K562 (cell line): ENCODE data around the gene PTPRR. TPM values are rescaled to one million over a fixed set of nuclear protein-coding genes. Genes with fewer than 3 reads are reported as not detected.

Source experiments
- ATAC-seq: fragments of 200-7000 bp; cut with Tn5 transposase; 3 replicates; pipeline ENCODE4 v1.9.1; 2020; ENCODE audit warnings: moderate library complexity
- BruUV-seq: library from RNA; stranded (reverse); fragments of 400-500 nt; replicated peaks from 2 replicates; lab custom pipeline; 2021; lab: Mats Ljungman, UMichigan
- CTCF ChIA-PET: fragments of 300-600 bp; formaldehyde crosslinking; extraction: SDS; loops from one replicate; lab custom pipeline; 2021; ENCODE audit warnings: low intra/inter-chr PET ratio; lab: Yijun Ruan, JAX
- POLR2A ChIA-PET: fragments of 300-600, 350-650 bp; sonication (Branson Sonifier 250); formaldehyde crosslinking; extraction: SDS; loops from one replicate; lab custom pipeline; 2021; ENCODE audit warnings: antibody characterized with exemption, inconsistent platforms; lab: Yijun Ruan, JAX
- DNase-seq, 4 experiments: peaks; one replicate each; pipeline versions ENCODE4 v3.0.0 to v3.0.0-alpha.2; 2011 to 2018; ENCODE audit warnings: low spot score in 3 of 4, mixed read lengths in 3 of 4; ENCODE audit errors: extremely low read depth in 1 of 4
- FAIRE-seq: peaks from 2 replicates; lab custom pipeline; 2011; peaks lifted over from hg19 to GRCh38; lab: Jason Lieb, UNC
- H2AFZ ChIP-seq: 2 replicates; pipeline ENCODE4 v1.6.0; 2011; ENCODE audit warnings: low read depth, low read length, control low read depth, inconsistent platforms
- H3K27ac ChIP-seq: fragments of 200-600 bp; 3 replicates; pipeline ENCODE4 v1.8.0; 2011; ENCODE audit warnings: low read depth, mild to moderate bottlenecking, control low read depth, inconsistent platforms, low read length, moderate library complexity, mixed read lengths; ENCODE audit errors: extremely low read depth
- H3K27me3 ChIP-seq, 2 experiments: fragments of 300-600 bp in 1 of 2; 2 replicates in 1 of 2; 3 replicates in 1 of 2; pipeline versions ENCODE4 v1.6.0 to v1.8.0; 2011; ENCODE audit warnings: inconsistent platforms in 2 of 2, low read length in 2 of 2, mild to moderate bottlenecking in 1 of 2, mixed read lengths in 1 of 2, moderate library complexity in 1 of 2; ENCODE audit not compliant: control insufficient read depth in 2 of 2, insufficient read depth in 2 of 2
- H3K36me3 ChIP-seq: fragments of 300-600 bp; 3 replicates; pipeline ENCODE4 v1.8.0; 2011; ENCODE audit warnings: mild to moderate bottlenecking, low read length, inconsistent platforms; ENCODE audit not compliant: control insufficient read depth, insufficient read depth
- H3K4me1 ChIP-seq, 2 experiments: fragments of 200-600 bp in 1 of 2; replicated peaks in 1 of 2; 2 replicates in 1 of 2; 3 replicates in 1 of 2; pipeline versions ENCODE4 v1.5.1 to v1.8.0; 2011; ENCODE audit warnings: inconsistent platforms in 2 of 2, low read length in 2 of 2, mild to moderate bottlenecking in 1 of 2, mixed read lengths in 1 of 2, moderate library complexity in 1 of 2; ENCODE audit not compliant: control insufficient read depth in 2 of 2, insufficient read depth in 2 of 2
- H3K4me2 ChIP-seq: 2 replicates; pipeline ENCODE4 v1.6.1; 2011; ENCODE audit warnings: low read length, control low read depth, inconsistent platforms, mixed read lengths; ENCODE audit not compliant: insufficient read depth
- H3K4me3 ChIP-seq: fragments of 200-600 bp; sonication (generic), shearing (Covaris generic); 2 replicates; pipeline ENCODE4 v1.5.1; 2016; ENCODE audit warnings: control low read depth, inconsistent platforms
- H3K79me2 ChIP-seq: fragments of 200-600 bp; 3 replicates; pipeline ENCODE4 v1.8.0; 2011; ENCODE audit warnings: low read length, inconsistent platforms; ENCODE audit not compliant: control insufficient read depth, insufficient read depth
- H3K9ac ChIP-seq, 2 experiments: 2 replicates each; pipeline versions ENCODE4 v1.6.0 to v1.6.1; 2011; ENCODE audit warnings: low read depth in 2 of 2, low read length in 2 of 2, control low read depth in 1 of 2, inconsistent platforms in 1 of 2, mild to moderate bottlenecking in 1 of 2, mixed read lengths in 1 of 2; ENCODE audit not compliant: insufficient read depth in 1 of 2
- H3K9me1 ChIP-seq: one replicate; pipeline ENCODE4 v1.6.0; 2011; ENCODE audit warnings: inconsistent platforms, mild to moderate bottlenecking, low read length, moderate library complexity; ENCODE audit not compliant: control insufficient read depth, insufficient read depth
- H3K9me3 ChIP-seq: replicated peaks from 2 replicates; pipeline ENCODE4 v1.5.1; 2011; ENCODE audit warnings: low read depth, low read length, inconsistent platforms; ENCODE audit not compliant: control insufficient read depth, insufficient read depth
- H4K20me1 ChIP-seq: replicated peaks from 2 replicates; pipeline ENCODE4 v1.6.1; 2011; ENCODE audit warnings: low read length, inconsistent platforms, mixed read lengths; ENCODE audit not compliant: control insufficient read depth, insufficient read depth
- ELF4 ChIP-seq: fragments of 450-650 bp; formaldehyde crosslinking; IDR thresholded peaks from 2 replicates; pipeline ENCODE4 v1.4.0; 2022; ENCODE audit warnings: missing genetic modification characterization
- ETV6 ChIP-seq, 3 experiments: fragments of 150-350 bp in 1 of 3; sonication (generic) in 1 of 3; formaldehyde crosslinking in 1 of 3; IDR thresholded peaks; 2 replicates each; pipeline versions ENCODE4 v1.6.1 to v1.8.0; 2014 to 2022; ENCODE audit warnings: borderline replicate concordance in 2 of 3, low read depth in 2 of 3, antibody characterized with exemption in 1 of 3, low read length in 1 of 3, mild to moderate bottlenecking in 1 of 3, missing genetic modification reagents in 1 of 3
- FOXK1 ChIP-seq: sonication (generic); formaldehyde crosslinking; IDR thresholded peaks from 2 replicates; pipeline ENCODE4 v1.8.0; 2022; ENCODE audit warnings: missing genetic modification reagents, mild to moderate bottlenecking, borderline replicate concordance
- KDM1A ChIP-seq, 2 experiments: fragments of 450-650 bp; IDR thresholded peaks; 2 replicates each; pipeline ENCODE4 v1.6.1; 2016; ENCODE audit warnings: mild to moderate bottlenecking in 2 of 2
- LARP7 ChIP-seq: fragments of 450-650 bp; IDR thresholded peaks from 2 replicates; pipeline ENCODE4 v1.6.1; 2016
- PATZ1 ChIP-seq: fragments of 250-450 bp; sonication (Bioruptor Pico); IDR thresholded peaks from 2 replicates; pipeline ENCODE4 v1.5.0; 2020; ENCODE audit warnings: mild to moderate bottlenecking, borderline replicate concordance
- POLR3G ChIP-seq: IDR thresholded peaks from 2 replicates; pipeline ENCODE4 v1.6.1; 2011; ENCODE audit not compliant: insufficient read length, insufficient replicate concordance; ENCODE audit errors: extremely low read depth
- TBL1XR1 ChIP-seq, 2 experiments: IDR thresholded peaks; 2 replicates each; pipeline ENCODE4 v1.6.1; 2012; ENCODE audit warnings: improper control_type of control experiment in 2 of 2, low read length in 2 of 2, mild to moderate bottlenecking in 1 of 2
- ZBED1 ChIP-seq: IDR thresholded peaks from 2 replicates; pipeline ENCODE4 v1.6.1; 2014
- ZFP36 ChIP-seq: fragments of 150-350 bp; IDR thresholded peaks from 2 replicates; pipeline ENCODE4 v1.6.1; 2018; ENCODE audit warnings: low read length, low read depth; ENCODE audit not compliant: partially characterized antibody
- ZNF224 ChIP-seq: sonication (generic); formaldehyde crosslinking; IDR thresholded peaks from 2 replicates; pipeline ENCODE4 v1.8.0; 2022; ENCODE audit warnings: mild to moderate bottlenecking, missing genetic modification reagents
- ZNF592 ChIP-seq: fragments of 450-650 bp; IDR thresholded peaks from 2 replicates; pipeline ENCODE4 v1.6.1; 2017; ENCODE audit warnings: antibody characterized with exemption, mild to moderate bottlenecking
- ZNF644 ChIP-seq: fragments of 200-800 bp; sonication (Bioruptor generic); IDR thresholded peaks from 2 replicates; pipeline ENCODE4 v1.6.1; 2016; ENCODE audit warnings: low read depth, missing genetic modification characterization, missing compliant biosample characterization
- WGBS: fragments of 100-300 bp; shearing (Covaris generic); methylation state at CpG from one replicate; pipeline ENCODE4 v1.1.6; 2016; ENCODE audit warnings: low coverage, mixed read lengths; ENCODE audit not compliant: insufficient coverage; ENCODE audit errors: missing lambda C conversion rate; 5-methylcytosine and 5-hydroxymethylcytosine counted together
- in situ Hi-C: fragments of 300-500 bp; cut with MboI; formaldehyde crosslinking; loops from 4 replicates; pipeline ENCODE4 v1.15.0; 2018; ENCODE audit warnings: inconsistent platforms, mixed read lengths
- intact Hi-C: fragments of 100-400 bp; cut with micrococcal nuclease; formaldehyde crosslinking; loops from 2 replicates; pipeline ENCODE4 v1.14.2; 2022
- polyA plus RNA-seq, 8 experiments: library from polyadenylated mRNA; depleted of rRNA in 4 of 8; stranded (reverse) in 5 of 8; unstranded in 3 of 8; fragments of >200 nt; fragmentation: Nextera tagmentation in 2 of 8; fragmentation: Illumina TruSeq in 1 of 8; extraction: Ambion mirVana in 2 of 8; extraction: Trizol in 1 of 8; gene quantifications; 2 replicates each; pipeline versions ENCODE4 v1.2.1 to v1.2.3, GENCODE V29; 2011 to 2014; ENCODE audit warnings: inconsistent platforms in 1 of 8, missing spikeins in 1 of 8
- total RNA-seq, 7 experiments: library from RNA; depleted of rRNA in 6 of 7; stranded (reverse); fragments of >200 nt in 6 of 7; fragmentation: Illumina TruSeq in 2 of 7; extraction: Trizol in 2 of 7; gene quantifications; 2 replicates each; pipeline versions ENCODE4 v1.2.1 to v1.2.3, GENCODE V29; 2011 to 2021; ENCODE audit warnings: low replicate concordance in 1 of 7
- TF ChIP-seq, protein P1 (sequence below), 3 experiments: fragments of 200-800 bp in 1 of 3; sonication (Bioruptor generic) in 1 of 3; sonication (generic) in 1 of 3; formaldehyde crosslinking in 1 of 3; IDR thresholded peaks; 2 replicates each; pipeline versions ENCODE4 v1.6.1 to v1.8.0; 2016 to 2022; ENCODE audit warnings: mild to moderate bottlenecking in 2 of 3, missing compliant biosample characterization in 2 of 3, missing genetic modification characterization in 2 of 3, missing genetic modification reagents in 1 of 3

The PTPRR gene
- total and polyA plus RNA-seq, 9 of the 15 experiments (the other 6 are each of a cell fraction or from before 2014, with no cell fraction given): 6.6 to 41.7 (median 12.3) TPM

GRCh38 chr12:70794131-70794530, 126.4 kb downstream of the PTPRR start (continued):
- no peak for TF ChIP-seq PATZ1 (CRISPR knock-in tag)
- no peak for TF ChIP-seq ZFP36
- TF ChIP-seq POLR3G: no peak

DNA sequence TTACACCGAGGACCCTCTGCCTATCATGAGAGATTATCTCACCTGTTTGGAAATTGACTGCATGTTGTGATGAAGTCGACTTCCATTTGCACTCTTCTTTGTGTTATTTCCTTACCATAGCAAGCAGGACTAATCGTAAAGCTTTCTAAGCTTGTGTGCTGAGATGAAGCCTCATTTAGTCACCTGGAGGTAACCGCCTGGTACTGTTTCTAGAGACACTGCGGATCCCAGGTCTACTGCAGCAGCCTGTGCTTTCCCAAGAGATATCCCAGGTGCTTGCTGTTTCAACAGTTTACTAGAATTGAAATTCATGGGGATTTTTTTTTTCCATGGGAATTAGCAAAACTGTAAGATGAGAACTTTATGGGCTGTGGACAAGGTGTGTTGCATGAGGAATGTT, 131.8 kb downstream of the PTPRR start:
- H3K4me2 ChIP-seq: no peak overlapping the region
- no peak overlapping the region for H3K4me3 ChIP-seq
- no peak overlapping the region for H3K27ac ChIP-seq
- ChIA-PET CTCF (no interaction called here), POLR2A (interaction anchor here (1.4 kb wide), 1 partner anchor 11 kb away, joined by 3 read pairs; no protein-coding TSS in a partner anchor)
- ATAC-seq (no peak), DNase-seq (no peak), FAIRE-seq (no peak)
- no peak overlapping the region for H2AFZ ChIP-seq
- no peaks in the 10 kb centered on the region for H3K79me2 ChIP-seq
- no peaks in the 10 kb centered on the region for H3K36me3 ChIP-seq
- H3K27me3 ChIP-seq: peaks cover 0 to 5% of the 10 kb centered on the region in 2 experiments; a peak in 1 of 5 replicates
- H3K9ac ChIP-seq: no peak overlapping the region
- no peaks in the 10 kb centered on the region for H3K9me1 ChIP-seq
- H4K20me1 ChIP-seq: no peaks in the 10 kb centered on the region
- no peaks in the 10 kb centered on the region for H3K9me3 ChIP-seq
- in situ Hi-C loops: no loop called here
- intact Hi-C loops: no loop called here
- H3K4me1 ChIP-seq: peaks cover 0 to 7% of the 10 kb centered on the region in 2 experiments; a peak in 1 of 5 replicates
- no TSS peak for BruUV-seq
- WGBS: 6% methylated on average over 5 of the region's 5 CpGs
- TF ChIP-seq LARP7 (no peak), ZBED1 (no peak), ZNF224 (CRISPR knock-in tag) (no peak), ETV6 (IDR thresholded peaks at IDR 0.05; ENCODE audit: borderline replicate concordance in 1 of 2, low read depth in 2 of 2, low read length in 1 of 2) (no peak), ETV6 (CRISPR knock-in tag; IDR thresholded peaks at IDR 0.05; ENCODE audit: borderline replicate concordance) (no peak), ZNF592 (no peak), FOXK1 (CRISPR knock-in tag) (no peak), KDM1A (IDR thresholded peaks at IDR 0.05) (no peak), ELF4 (CRISPR knock-in tag) (no peak), TBL1XR1 (IDR thresholded peaks at IDR 0.05; ENCODE audit: low read length in 2 of 2) (no peak), ZNF644 (tag) (no peak)
- TF ChIP-seq, protein P1, sequence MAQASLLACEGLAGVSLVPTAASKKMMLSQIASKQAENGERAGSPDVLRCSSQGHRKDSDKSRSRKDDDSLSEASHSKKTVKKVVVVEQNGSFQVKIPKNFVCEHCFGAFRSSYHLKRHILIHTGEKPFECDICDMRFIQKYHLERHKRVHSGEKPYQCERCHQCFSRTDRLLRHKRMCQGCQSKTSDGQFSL (CRISPR knock-in tag; IDR thresholded peaks at IDR 0.05): no peak
- TF ChIP-seq, protein P1 (tag; IDR thresholded peaks at IDR 0.05): no peak
